ENCODE results near the gene ACP7.

- TF ChIP-seq CTCF (conservative IDR thresholded peaks at IDR 0.05; ENCODE audit: low read depth in 2 of 2) = no peak
- TF ChIP-seq POLR2AphosphoS5 (IDR thresholded peaks at IDR 0.05; ENCODE audit: low read depth) = no peak
- TF ChIP-seq EZH2phosphoT487 (IDR thresholded peaks at IDR 0.05; ENCODE audit: unreplicated experiment) = no peak
- TF ChIP-seq, protein P1, sequence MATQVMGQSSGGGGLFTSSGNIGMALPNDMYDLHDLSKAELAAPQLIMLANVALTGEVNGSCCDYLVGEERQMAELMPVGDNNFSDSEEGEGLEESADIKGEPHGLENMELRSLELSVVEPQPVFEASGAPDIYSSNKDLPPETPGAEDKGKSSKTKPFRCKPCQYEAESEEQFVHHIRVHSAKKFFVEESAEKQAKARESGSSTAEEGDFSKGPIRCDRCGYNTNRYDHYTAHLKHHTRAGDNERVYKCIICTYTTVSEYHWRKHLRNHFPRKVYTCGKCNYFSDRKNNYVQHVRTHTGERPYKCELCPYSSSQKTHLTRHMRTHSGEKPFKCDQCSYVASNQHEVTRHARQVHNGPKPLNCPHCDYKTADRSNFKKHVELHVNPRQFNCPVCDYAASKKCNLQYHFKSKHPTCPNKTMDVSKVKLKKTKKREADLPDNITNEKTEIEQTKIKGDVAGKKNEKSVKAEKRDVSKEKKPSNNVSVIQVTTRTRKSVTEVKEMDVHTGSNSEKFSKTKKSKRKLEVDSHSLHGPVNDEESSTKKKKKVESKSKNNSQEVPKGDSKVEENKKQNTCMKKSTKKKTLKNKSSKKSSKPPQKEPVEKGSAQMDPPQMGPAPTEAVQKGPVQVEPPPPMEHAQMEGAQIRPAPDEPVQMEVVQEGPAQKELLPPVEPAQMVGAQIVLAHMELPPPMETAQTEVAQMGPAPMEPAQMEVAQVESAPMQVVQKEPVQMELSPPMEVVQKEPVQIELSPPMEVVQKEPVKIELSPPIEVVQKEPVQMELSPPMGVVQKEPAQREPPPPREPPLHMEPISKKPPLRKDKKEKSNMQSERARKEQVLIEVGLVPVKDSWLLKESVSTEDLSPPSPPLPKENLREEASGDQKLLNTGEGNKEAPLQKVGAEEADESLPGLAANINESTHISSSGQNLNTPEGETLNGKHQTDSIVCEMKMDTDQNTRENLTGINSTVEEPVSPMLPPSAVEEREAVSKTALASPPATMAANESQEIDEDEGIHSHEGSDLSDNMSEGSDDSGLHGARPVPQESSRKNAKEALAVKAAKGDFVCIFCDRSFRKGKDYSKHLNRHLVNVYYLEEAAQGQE (IDR thresholded peaks at IDR 0.05; ENCODE audit: unreplicated experiment) = no peak
- TF ChIP-seq EZH2 (IDR thresholded peaks at IDR 0.05; ENCODE audit: low read depth, unreplicated experiment) = no peak
- TF ChIP-seq CREB1 (CRISPR knock-in tag; IDR thresholded peaks at IDR 0.05; ENCODE audit: low read depth) = no peak
- no peak for TF ChIP-seq STAT1 (IDR thresholded peaks at IDR 0.05; ENCODE audit: unreplicated experiment)
These were observed 538 bp downstream of the ACP7 start for GRCh38 chr19:39084732-39085080.
